H1 (cell line): ENCODE results near the gene SPATA7. TPM values are rescaled to one million over a fixed set of nuclear protein-coding genes. Genes with fewer than 3 reads are reported as not detected.

Source experiments
- CTCF ChIA-PET: fragments of 300-600 bp; sonication (Branson Sonifier 250); formaldehyde crosslinking; loops from one replicate; lab custom pipeline; 2021; ENCODE audit not compliant: partially characterized antibody; lab: Charles Lee
- POLR2A ChIA-PET: fragments of 300-600 bp; sonication (Branson Sonifier 250); formaldehyde crosslinking; loops from one replicate; lab custom pipeline; 2021; ENCODE audit warnings: inconsistent platforms; ENCODE audit not compliant: partially characterized antibody; lab: Charles Lee
- DNase-seq, 2 experiments: peaks; one replicate each; pipeline versions ENCODE4 v3.0.0 to v3.0.0-alpha.2; 2010 to 2022; ENCODE audit warnings: low spot score in 2 of 2, low read depth in 1 of 2, mixed read lengths in 1 of 2
- FAIRE-seq: peaks from 2 replicates; lab custom pipeline; 2011; peaks lifted over from hg19 to GRCh38; lab: Jason Lieb, UNC
- H2AFZ ChIP-seq: 2 replicates; pipeline ENCODE4 v1.8.1; 2012; ENCODE audit warnings: low read length, inconsistent platforms
- H2AK5ac ChIP-seq: 2 replicates; pipeline ENCODE4 v1.6.1; 2013; ENCODE audit warnings: low read depth, low read length
- H2BK120ac ChIP-seq: replicated peaks from 2 replicates; pipeline ENCODE3; 2013; ENCODE audit warnings: low read depth, low read length, inconsistent platforms
- H2BK12ac ChIP-seq: 2 replicates; pipeline ENCODE4 v1.6.1; 2013; ENCODE audit warnings: low read depth, low read length
- H2BK15ac ChIP-seq: 2 replicates; pipeline ENCODE4 v1.6.1; 2013; ENCODE audit warnings: low read length
- H2BK20ac ChIP-seq: 2 replicates; pipeline ENCODE4 v1.6.1; 2013; ENCODE audit warnings: low read length
- H2BK5ac ChIP-seq: 2 replicates; pipeline ENCODE4 v1.6.1; 2013; ENCODE audit warnings: low read depth, low read length
- H3K14ac ChIP-seq: 2 replicates; pipeline ENCODE4 v1.6.1; 2013; ENCODE audit warnings: inconsistent platforms; ENCODE audit not compliant: insufficient read length
- H3K18ac ChIP-seq: 2 replicates; pipeline ENCODE4 v1.6.1; 2013; ENCODE audit warnings: low read length; ENCODE audit errors: extremely low read depth
- H3K23ac ChIP-seq: 2 replicates; pipeline ENCODE4 v1.6.1; 2013; ENCODE audit warnings: inconsistent platforms; ENCODE audit not compliant: insufficient read length
- H3K23me2 ChIP-seq: 2 replicates; pipeline ENCODE4 v1.6.1; 2013; ENCODE audit warnings: low read depth, low read length
- H3K27ac ChIP-seq: 2 replicates; pipeline ENCODE4 v1.6.1; 2011; ENCODE audit warnings: low read depth, low read length, inconsistent platforms
- H3K27me3 ChIP-seq, 4 experiments: replicated peaks in 1 of 4; 1 replicate in 1 of 4; 2 replicates in 3 of 4; pipeline versions ENCODE4 v1.6.1 to v1.8.1; 2011 to 2013; ENCODE audit warnings: low read length in 3 of 4, mild to moderate bottlenecking in 3 of 4, inconsistent platforms in 2 of 4, mixed read lengths in 2 of 4, moderate library complexity in 1 of 4; ENCODE audit not compliant: control insufficient read depth in 3 of 4, insufficient read depth in 3 of 4; ENCODE audit errors: extremely low read depth in 1 of 4
- H3K36me3 ChIP-seq, 4 experiments: 2 replicates each; pipeline versions ENCODE4 v1.6.1 to v1.8.1; 2011 to 2013; ENCODE audit warnings: mild to moderate bottlenecking in 4 of 4, low read length in 3 of 4, moderate library complexity in 2 of 4, control low read depth in 1 of 4, inconsistent platforms in 1 of 4; ENCODE audit not compliant: insufficient read depth in 4 of 4, control insufficient read depth in 2 of 4
- H3K4ac ChIP-seq: replicated peaks from 2 replicates; pipeline ENCODE3; 2013; ENCODE audit warnings: low read length, low read depth, mixed read lengths, inconsistent platforms; ENCODE audit not compliant: insufficient read length
- H3K4me1 ChIP-seq, 4 experiments: replicated peaks in 1 of 4; 1 replicate in 1 of 4; 2 replicates in 3 of 4; pipeline versions ENCODE4 v1.6.1 to v1.8.1; 2011 to 2013; ENCODE audit warnings: low read length in 3 of 4, inconsistent platforms in 2 of 4, mixed read lengths in 1 of 4; ENCODE audit not compliant: insufficient read depth in 4 of 4, control insufficient read depth in 3 of 4
- H3K4me2 ChIP-seq, 2 experiments: 2 replicates each; pipeline versions ENCODE4 v1.6.1 to v1.8.1; 2011 to 2013; ENCODE audit warnings: low read depth in 2 of 2, low read length in 2 of 2, control low read depth in 1 of 2, inconsistent platforms in 1 of 2, mild to moderate bottlenecking in 1 of 2; ENCODE audit not compliant: insufficient read depth in 1 of 2
- H3K4me3 ChIP-seq, 4 experiments: fragments of 200-600, 300-600 bp in 1 of 4; sonication (generic), shearing (Covaris generic), sonication (Bioruptor Twin) in 1 of 4; 2 replicates each; pipeline versions ENCODE4 v1.5.1 to v1.8.1; 2011 to 2016; ENCODE audit warnings: low read length in 4 of 4, low read depth in 3 of 4, control low read depth in 2 of 4, inconsistent platforms in 2 of 4, mild to moderate bottlenecking in 2 of 4, mixed read lengths in 1 of 4, moderate library complexity in 1 of 4; ENCODE audit not compliant: insufficient read depth in 2 of 4; ENCODE audit errors: extremely low read depth in 1 of 4
- H3K56ac ChIP-seq: replicated peaks from 2 replicates; pipeline ENCODE3; 2013; ENCODE audit warnings: low read depth, mild to moderate bottlenecking, mixed read lengths, low read length, inconsistent platforms; ENCODE audit not compliant: insufficient read length
- H3K79me1 ChIP-seq: 2 replicates; pipeline ENCODE4 v1.6.1; 2013; ENCODE audit warnings: low read depth, low read length, control low read depth
- H3K79me2 ChIP-seq, 2 experiments: 2 replicates each; pipeline versions ENCODE4 v1.6.1 to v1.8.1; 2012 to 2013; ENCODE audit warnings: low read length in 2 of 2, mild to moderate bottlenecking in 2 of 2, inconsistent platforms in 1 of 2; ENCODE audit not compliant: insufficient read depth in 2 of 2, control insufficient read depth in 1 of 2
- H3K9ac ChIP-seq, 4 experiments: replicated peaks in 1 of 4; 1 replicate in 1 of 4; 2 replicates in 3 of 4; pipeline versions ENCODE4 v1.6.1 to v1.8.1; 2011 to 2013; ENCODE audit warnings: low read depth in 3 of 4, low read length in 3 of 4, control low read depth in 2 of 4, mild to moderate bottlenecking in 2 of 4, moderate library complexity in 2 of 4, inconsistent platforms in 1 of 4; ENCODE audit errors: extremely low read depth in 1 of 4
- H3K9me3 ChIP-seq, 2 experiments: 2 replicates each; pipeline versions ENCODE4 v1.6.1 to v1.8.1; 2012 to 2013; ENCODE audit warnings: mild to moderate bottlenecking in 2 of 2, moderate library complexity in 2 of 2, control low read depth in 1 of 2, inconsistent platforms in 1 of 2, low read depth in 1 of 2, low read length in 1 of 2, mixed read lengths in 1 of 2; ENCODE audit not compliant: insufficient read depth in 2 of 2
- H4K20me1 ChIP-seq, 2 experiments: replicated peaks in 1 of 2; 2 replicates each; pipeline versions ENCODE3 to v1.8.1; 2011 to 2013; ENCODE audit warnings: inconsistent platforms in 2 of 2, low read length in 2 of 2, mild to moderate bottlenecking in 1 of 2; ENCODE audit not compliant: insufficient read depth in 2 of 2, control insufficient read depth in 1 of 2
- H4K5ac ChIP-seq: 2 replicates; pipeline ENCODE4 v1.6.1; 2013; ENCODE audit warnings: low read length, low read depth, mixed read lengths, inconsistent platforms; ENCODE audit not compliant: insufficient read length
- H4K8ac ChIP-seq: 2 replicates; pipeline ENCODE4 v1.8.0; 2013; ENCODE audit warnings: mild to moderate bottlenecking, moderate library complexity, low read length, inconsistent platforms; ENCODE audit not compliant: insufficient read depth; ENCODE audit errors: extremely low read depth
- H4K91ac ChIP-seq: replicated peaks from 2 replicates; pipeline ENCODE3; 2013; ENCODE audit warnings: low read length, mixed read lengths, inconsistent platforms; ENCODE audit not compliant: insufficient read length
- ASH2L ChIP-seq: fragments of 200-600, 300-600 bp; sonication (generic); IDR thresholded peaks from one replicate; pipeline ENCODE4 v1.7.1; 2017; ENCODE audit warnings: low read length
- ATF3 ChIP-seq: IDR thresholded peaks from 2 replicates; pipeline ENCODE4 v1.6.1; 2011; ENCODE audit warnings: low read depth, mild to moderate bottlenecking, low read length; ENCODE audit not compliant: insufficient read depth
- CHD1 ChIP-seq: IDR thresholded peaks from 2 replicates; pipeline ENCODE4 v1.6.1; 2012; ENCODE audit warnings: low read depth, low read length, improper control_type of control experiment
- CTCF ChIP-seq, 3 experiments: IDR thresholded peaks; 1 replicate in 2 of 3; 2 replicates in 1 of 3; pipeline versions ENCODE4 v1.5.1 to v1.6.1; 2011; ENCODE audit warnings: low read length in 3 of 3, mild to moderate bottlenecking in 3 of 3, inconsistent platforms in 2 of 3, low read depth in 1 of 3, moderate library complexity in 1 of 3; ENCODE audit not compliant: insufficient read depth in 1 of 3; ENCODE audit errors: control extremely low read depth in 1 of 3
- E2F6 ChIP-seq: IDR thresholded peaks from 2 replicates; pipeline ENCODE4 v1.6.1; 2012; ENCODE audit warnings: inconsistent platforms
- HDAC2 ChIP-seq, 2 experiments: fragments of 300-600 bp in 1 of 2; sonication (generic) in 1 of 2; IDR thresholded peaks; 2 replicates each; pipeline ENCODE4 v1.6.1; 2011 to 2012; ENCODE audit warnings: low read depth in 2 of 2, low read length in 2 of 2, mild to moderate bottlenecking in 2 of 2, moderate library complexity in 2 of 2, borderline replicate concordance in 1 of 2, inconsistent platforms in 1 of 2
- POLR2A ChIP-seq, 2 experiments: IDR thresholded peaks; 1 replicate in 1 of 2; 2 replicates in 1 of 2; pipeline ENCODE4 v1.6.1; 2011; ENCODE audit warnings: low read depth in 2 of 2, low read length in 2 of 2, mild to moderate bottlenecking in 2 of 2; ENCODE audit errors: control extremely low read depth in 1 of 2
- POU5F1 ChIP-seq: IDR thresholded peaks from 2 replicates; pipeline ENCODE4 v1.6.1; 2011; ENCODE audit warnings: low read depth, mild to moderate bottlenecking, low read length, moderate library complexity
- RAD21 ChIP-seq, 2 experiments: IDR thresholded peaks in 1 of 2; conservative IDR thresholded peaks in 1 of 2; 2 replicates each; pipeline ENCODE4 v1.6.1; 2011; ENCODE audit warnings: low read depth in 2 of 2, low read length in 2 of 2, improper control_type of control experiment in 1 of 2, inconsistent platforms in 1 of 2, mild to moderate bottlenecking in 1 of 2, moderate library complexity in 1 of 2
- RBBP5 ChIP-seq: IDR thresholded peaks from 2 replicates; pipeline ENCODE4 v1.7.1; 2012; ENCODE audit warnings: low read depth, mild to moderate bottlenecking, inconsistent platforms, low read length, moderate library complexity, borderline replicate concordance
- SP1 ChIP-seq: IDR thresholded peaks from 2 replicates; pipeline ENCODE4 v1.6.1; 2011; ENCODE audit warnings: low read depth, low read length
- ZNF274 ChIP-seq: IDR thresholded peaks from 2 replicates; pipeline ENCODE4 v1.7.0; 2012; ENCODE audit warnings: low read length, borderline replicate concordance; ENCODE audit errors: extremely low read depth
- polyA plus RNA-seq, 7 experiments: library from polyadenylated mRNA; depleted of rRNA in 3 of 7; stranded (reverse) in 5 of 7; unstranded in 2 of 7; fragments of >200 nt in 5 of 7; fragments of 200-250 nt in 2 of 7; gene quantifications; 1 replicate in 5 of 7; 2 replicates in 1 of 7; 4 replicates in 1 of 7; pipeline versions ENCODE4 v1.2.1 to v1.2.3, GENCODE V29; 2011 to 2013; ENCODE audit warnings: missing spikeins in 2 of 7, mixed read lengths in 2 of 7
- total RNA-seq: library from RNA; stranded (reverse); fragmentation: NEBNext Ultra II Directional; extraction: Animal tissue kit (Norgen Biotek cat#: 25700); gene quantifications from 2 replicates; pipeline ENCODE4 v1.2.1, GENCODE V29; 2021

The SPATA7 gene
- total and polyA plus RNA-seq, 2 of the 8 experiments (the other 6 are each of a cell fraction or from before 2014, with no cell fraction given), result 3.8 to 6.7 TPM

GRCh38 chr14:88424573-88424972 is 39.1 kb downstream of the SPATA7 start:
- no peak overlapping the region for H2BK5ac ChIP-seq
- H2BK15ac ChIP-seq, result no peak overlapping the region
- no peaks in the 10 kb centered on the region for H3K4me1 ChIP-seq
- no peak overlapping the region for H4K5ac ChIP-seq
- H3K14ac ChIP-seq, result no peak overlapping the region
- no peaks in the 10 kb centered on the region for H3K79me1 ChIP-seq
- H4K91ac ChIP-seq, result no peak overlapping the region
- H3K27me3 ChIP-seq, result no peaks in the 10 kb centered on the region
- CTCF ChIA-PET, result no interaction called here
- no peaks in the 10 kb centered on the region for H3K79me2 ChIP-seq
- no peak for FAIRE-seq
- H2AK5ac ChIP-seq, result no peak overlapping the region
- H3K56ac ChIP-seq, result no peak overlapping the region
- H3K23ac ChIP-seq, result no peak overlapping the region
- no peak overlapping the region for H4K8ac ChIP-seq
- H3K9ac ChIP-seq, result no peak overlapping the region
- no peak overlapping the region for H3K4me2 ChIP-seq
- H2BK20ac ChIP-seq, result no peak overlapping the region
- H2BK12ac ChIP-seq, result no peak overlapping the region
- no peaks in the 10 kb centered on the region for H4K20me1 ChIP-seq
- H3K18ac ChIP-seq, result no peak overlapping the region
- no peaks in the 10 kb centered on the region for H3K23me2 ChIP-seq
- DNase-seq, result no peak
- H3K9me3 ChIP-seq, result no peaks in the 10 kb centered on the region
- H3K36me3 ChIP-seq, result no peaks in the 10 kb centered on the region
- H2BK120ac ChIP-seq, result no peak overlapping the region
- H3K4ac ChIP-seq, result no peak overlapping the region
- H3K4me3 ChIP-seq, result no peak overlapping the region
- H3K27ac ChIP-seq, result no peak overlapping the region
- POLR2A ChIA-PET, result no interaction called here
- H2AFZ ChIP-seq, result no peak overlapping the region
- TF ChIP-seq CHD1 (no peak), SP1 (no peak), RBBP5 (no peak), ASH2L (no peak), POLR2A (IDR thresholded peaks at IDR 0.05; ENCODE audit: control extremely low read depth in 1 of 2, low read depth in 2 of 2, low read length in 2 of 2) (no peak), HDAC2 (IDR thresholded peaks at IDR 0.05; ENCODE audit: borderline replicate concordance in 1 of 2, low read depth in 2 of 2, low read length in 2 of 2) (no peak), POU5F1 (no peak), ZNF274 (no peak), CTCF (IDR thresholded peaks at IDR 0.05; ENCODE audit: control extremely low read depth in 1 of 3, insufficient read depth in 1 of 3, low read depth in 1 of 3, low read length in 3 of 3) (no peak), E2F6 (no peak), RAD21 (IDR thresholded peaks at IDR 0.05 in 1 of 2, conservative IDR thresholded peaks at IDR 0.05 in 1 of 2; ENCODE audit: low read depth in 2 of 2, low read length in 2 of 2) (no peak), ATF3 (no peak)
